GM21515 (cell line): Measurements from ENCODE around the gene TMEM187.

Source experiments
- ATAC-seq: cut with Tn5 transposase; IDR thresholded peaks from one replicate; pipeline ENCODE4 v1.9.1; 2021; ENCODE audit not compliant: unreplicated experiment

TMEM187 gene

DNA sequence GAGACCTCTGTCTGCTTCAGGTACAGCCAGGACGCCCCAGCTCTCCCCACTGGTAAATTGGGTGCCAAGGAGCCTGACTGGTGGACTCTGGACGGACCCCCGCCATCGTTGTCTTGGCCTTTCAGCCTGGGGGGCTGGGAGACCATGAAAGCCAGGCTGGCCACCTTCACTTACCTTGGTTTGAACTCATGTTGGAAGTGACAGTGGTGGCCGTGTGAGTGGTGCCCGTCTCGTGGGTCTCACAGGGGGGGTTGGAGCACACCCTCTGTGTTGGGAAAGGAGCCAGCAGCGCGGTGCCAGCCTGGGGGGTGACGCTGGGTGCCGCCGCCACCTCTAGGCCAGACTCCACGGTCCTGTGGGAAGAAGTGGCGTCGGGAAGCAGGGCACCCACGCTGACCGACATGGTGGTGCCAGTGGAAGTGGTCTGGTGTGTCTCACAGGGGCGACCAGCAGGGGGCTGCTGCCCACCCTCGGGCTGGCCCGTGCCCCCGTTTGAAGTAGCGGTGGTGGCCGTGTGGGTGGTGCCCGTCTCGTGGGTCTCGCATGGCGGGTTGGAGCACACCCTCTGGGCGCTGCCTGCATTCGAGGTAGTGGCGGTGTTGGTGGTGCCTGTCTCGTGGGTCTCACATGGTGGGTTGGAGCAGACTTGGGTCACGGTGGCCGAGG lies 18.5 kb upstream of the TMEM187 start:
- ATAC-seq, result no peak

GRCh38 chrX:153954558-153955227 lies 17.9 kb upstream of the TMEM187 start:
- no peak for ATAC-seq

GRCh38 chrX:153955228-153955732 lies 17.3 kb upstream of the TMEM187 start:
- ATAC-seq, result no peak

DNA sequence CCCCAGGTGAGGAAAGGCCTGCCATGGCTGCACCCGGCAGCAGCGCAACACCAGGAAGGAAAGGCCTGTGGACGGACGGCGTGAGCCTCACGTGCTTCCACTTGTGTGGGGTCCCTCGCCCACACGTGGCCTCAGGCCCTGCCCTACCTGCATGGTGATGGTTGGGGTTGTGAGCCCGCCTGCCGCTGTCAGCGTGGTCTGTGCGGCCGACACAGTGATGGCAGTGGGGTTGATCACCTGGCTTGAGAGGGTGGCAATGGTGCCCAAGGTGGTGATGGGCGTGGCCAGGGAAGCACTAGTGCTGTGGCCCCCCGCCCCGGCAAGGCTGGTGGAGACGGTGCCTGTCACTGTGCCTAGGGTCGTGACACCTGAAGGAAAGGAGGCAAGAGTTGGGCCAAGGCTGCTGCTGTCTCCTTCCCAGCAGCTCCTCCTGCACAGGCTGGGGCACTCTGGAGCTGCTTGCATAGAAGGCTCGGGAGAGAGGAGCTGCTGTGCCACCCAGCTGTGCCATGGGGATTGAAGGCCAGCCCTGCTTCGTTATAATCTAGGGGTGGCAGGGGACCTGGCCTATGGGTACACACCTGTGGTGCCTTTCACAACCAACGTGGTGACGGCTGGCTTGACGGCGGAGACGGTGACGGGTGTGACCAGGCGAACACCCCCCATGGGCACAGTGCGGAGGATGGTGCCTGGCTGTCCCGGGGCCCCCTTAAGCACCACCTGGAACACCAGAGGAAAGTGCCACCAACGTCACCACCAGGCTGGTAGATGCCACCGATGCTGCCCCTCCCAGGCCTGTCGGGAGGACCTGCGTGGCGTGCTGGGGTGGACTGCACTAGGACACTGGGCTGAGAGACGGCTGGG lies 16.3 kb upstream of the TMEM187 start:
- no peak for ATAC-seq

DNA sequence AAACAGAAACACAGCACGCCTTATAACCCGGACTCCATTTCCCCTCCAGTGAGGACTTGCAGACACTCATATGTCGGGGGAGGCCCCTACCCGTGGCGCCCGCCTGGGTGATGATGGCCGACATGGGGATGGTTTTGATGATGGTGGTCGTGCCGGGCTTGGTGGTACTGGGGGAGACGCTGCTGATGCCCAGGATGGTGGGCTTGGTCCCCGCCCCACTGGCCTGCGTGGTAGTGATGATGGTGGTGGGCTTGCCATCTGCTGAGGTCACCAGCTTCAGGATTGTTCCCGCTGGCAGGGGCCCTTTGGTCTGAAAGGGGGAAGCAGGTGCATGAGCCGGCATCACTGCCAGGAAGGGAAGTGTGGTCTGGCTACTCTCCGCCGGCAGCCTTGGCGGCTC lies 15.3 kb upstream of the TMEM187 start:
- ATAC-seq, result no peak

DNA sequence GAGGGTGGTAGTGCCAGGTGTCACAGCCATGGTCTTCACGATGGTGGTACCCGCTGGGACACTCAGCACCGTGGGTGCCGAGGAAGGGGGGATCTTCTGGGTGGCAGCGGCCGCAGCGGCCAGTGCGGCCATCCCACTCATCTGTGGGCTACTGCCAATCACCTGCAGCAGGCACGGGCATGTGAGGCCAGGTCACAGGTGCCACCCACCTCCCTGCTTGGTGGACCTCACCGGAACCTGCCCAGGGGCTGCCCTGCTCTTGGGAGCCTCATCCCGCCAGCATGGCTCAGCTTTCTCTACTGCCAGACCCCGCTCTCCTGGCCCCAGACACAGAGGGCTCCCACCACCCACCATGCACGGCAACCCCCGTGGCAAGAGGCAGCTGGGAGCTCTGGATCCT lies 13.9 kb upstream of the TMEM187 start:
- no peak for ATAC-seq

DNA sequence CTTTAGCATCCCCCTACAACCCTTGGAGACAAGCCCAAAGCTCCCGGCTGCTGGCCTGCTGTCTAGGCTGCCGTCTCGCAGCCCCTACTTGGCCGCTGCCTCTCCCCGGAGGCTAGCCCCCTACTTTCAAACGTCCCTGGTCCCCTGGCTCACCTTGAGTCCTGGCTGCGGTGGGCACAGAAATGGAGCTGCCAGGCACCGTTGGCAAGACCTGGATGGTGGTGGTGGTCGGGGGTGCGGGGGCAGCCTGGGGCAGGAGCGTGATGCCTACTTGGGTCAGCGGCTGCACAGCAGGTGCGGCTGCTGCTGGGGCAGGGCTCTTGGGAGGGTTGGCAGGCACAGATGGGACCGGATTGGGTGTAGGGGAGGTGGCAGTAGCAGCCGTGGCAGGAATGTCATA lies 12.9 kb upstream of the TMEM187 start:
- ATAC-seq, result no peak

DNA sequence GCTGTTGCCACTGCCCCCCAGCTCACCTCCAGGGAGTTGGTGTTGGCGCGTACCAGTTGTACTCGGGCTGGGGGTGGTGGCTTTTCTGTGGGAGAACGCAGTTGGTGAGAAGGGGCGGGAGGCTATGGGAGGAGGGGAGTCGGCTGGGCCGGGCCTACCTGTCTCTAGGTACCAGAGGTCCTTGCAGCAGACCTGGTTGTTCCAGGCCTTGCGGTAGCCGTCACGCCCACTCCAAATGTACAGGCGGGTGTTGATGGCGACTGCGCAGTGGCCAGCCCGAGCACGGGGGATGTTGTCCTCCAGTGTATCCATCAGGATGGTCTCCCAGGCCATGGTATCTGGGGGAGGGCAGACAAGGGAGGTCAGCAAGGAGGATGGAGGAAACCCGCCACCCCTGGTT lies 12.5 kb upstream of the TMEM187 start:
- no peak for ATAC-seq

GRCh38 chrX:153960786-153961185 lies 11.8 kb upstream of the TMEM187 start:
- ATAC-seq, result no peak

DNA sequence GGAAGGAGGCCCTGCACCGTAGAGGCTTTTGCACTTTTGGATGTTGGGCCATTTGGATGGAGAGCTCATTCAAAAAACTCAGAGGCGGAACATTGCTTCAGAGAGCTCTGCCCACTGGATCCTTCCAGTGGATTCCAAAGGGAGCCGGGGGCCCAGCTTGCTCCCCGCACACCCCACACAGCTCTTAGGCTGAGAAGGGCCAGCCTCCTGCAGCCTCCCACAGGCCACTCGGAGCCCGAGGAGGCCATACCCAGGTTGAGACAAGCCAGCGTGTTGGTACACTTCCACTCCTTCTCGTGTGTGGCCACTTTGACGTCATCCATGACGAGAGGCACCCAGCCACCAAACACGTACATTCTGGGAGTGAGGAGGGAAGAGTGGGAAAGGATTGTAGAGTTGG lies 11.3 kb upstream of the TMEM187 start:
- no peak for ATAC-seq

- ATAC-seq, result no peak
Measured at GRCh38 chrX:153963546-153963945, 9.0 kb upstream of the TMEM187 start.

GRCh38 chrX:153964105-153964504 lies 8.4 kb upstream of the TMEM187 start:
- no peak for ATAC-seq

DNA sequence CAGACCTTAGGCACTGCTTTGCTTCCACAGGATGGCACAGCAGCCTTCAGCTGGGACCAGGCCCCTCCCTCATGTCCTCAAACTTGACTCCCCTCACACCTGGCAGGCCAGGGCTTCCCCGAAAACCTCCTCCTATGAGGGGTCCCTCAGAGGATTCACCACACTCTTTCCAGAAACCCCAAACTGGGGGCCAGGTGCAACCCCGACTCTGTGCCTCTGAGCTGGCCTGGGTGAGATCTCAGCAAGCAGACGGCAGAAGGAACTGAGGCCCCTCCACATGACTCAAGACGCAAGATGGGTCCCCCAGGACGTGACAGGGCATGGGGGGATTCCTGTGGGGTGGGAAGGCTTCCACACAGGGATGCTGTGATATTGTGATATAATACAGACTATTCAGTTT lies 7.1 kb upstream of the TMEM187 start:
- ATAC-seq, result no peak

GRCh38 chrX:153966283-153966688 lies 6.3 kb upstream of the TMEM187 start:
- ATAC-seq, result no peak

DNA sequence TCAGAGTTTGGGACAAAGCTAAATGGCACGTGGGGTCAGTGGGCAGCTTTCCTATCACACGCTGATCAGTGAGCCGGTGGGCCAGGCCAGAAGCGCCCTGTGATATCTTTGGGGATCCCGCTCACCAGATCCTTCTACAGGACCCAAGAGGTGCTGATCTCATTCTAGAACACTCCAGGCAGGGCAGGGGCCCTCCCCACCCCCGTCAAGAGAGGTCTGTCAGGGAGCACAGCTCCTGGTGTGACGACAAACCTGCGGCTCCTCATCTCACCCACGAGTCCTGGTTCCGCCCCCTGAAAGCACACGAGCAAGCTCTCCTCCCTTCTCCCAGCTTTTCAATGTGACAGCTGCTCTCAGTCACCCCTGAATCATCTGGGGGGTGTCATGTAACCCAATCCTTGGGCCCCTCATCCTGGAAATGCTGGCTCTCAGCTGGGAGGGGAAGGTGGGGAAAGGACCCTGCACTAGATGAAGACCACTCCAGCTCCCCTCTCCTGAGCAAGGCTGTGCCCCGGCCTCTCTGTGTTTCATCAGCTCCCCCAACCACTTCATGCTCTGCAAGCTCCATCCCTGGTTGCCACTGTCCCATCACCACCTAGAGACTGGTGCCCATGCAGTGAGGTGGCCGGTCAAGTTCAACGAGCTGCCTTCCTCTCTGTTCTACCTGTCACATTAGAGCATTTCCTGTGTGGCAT lies 5.6 kb upstream of the TMEM187 start:
- ATAC-seq, result no peak

- ATAC-seq, result no peak
Measured at GRCh38 chrX:153967536-153968224, 4.9 kb upstream of the TMEM187 start.

- no peak for ATAC-seq
Measured at GRCh38 chrX:153968255-153968654, 4.3 kb upstream of the TMEM187 start.

GRCh38 chrX:153968754-153969124 lies 3.8 kb upstream of the TMEM187 start:
- ATAC-seq, result no peak

DNA sequence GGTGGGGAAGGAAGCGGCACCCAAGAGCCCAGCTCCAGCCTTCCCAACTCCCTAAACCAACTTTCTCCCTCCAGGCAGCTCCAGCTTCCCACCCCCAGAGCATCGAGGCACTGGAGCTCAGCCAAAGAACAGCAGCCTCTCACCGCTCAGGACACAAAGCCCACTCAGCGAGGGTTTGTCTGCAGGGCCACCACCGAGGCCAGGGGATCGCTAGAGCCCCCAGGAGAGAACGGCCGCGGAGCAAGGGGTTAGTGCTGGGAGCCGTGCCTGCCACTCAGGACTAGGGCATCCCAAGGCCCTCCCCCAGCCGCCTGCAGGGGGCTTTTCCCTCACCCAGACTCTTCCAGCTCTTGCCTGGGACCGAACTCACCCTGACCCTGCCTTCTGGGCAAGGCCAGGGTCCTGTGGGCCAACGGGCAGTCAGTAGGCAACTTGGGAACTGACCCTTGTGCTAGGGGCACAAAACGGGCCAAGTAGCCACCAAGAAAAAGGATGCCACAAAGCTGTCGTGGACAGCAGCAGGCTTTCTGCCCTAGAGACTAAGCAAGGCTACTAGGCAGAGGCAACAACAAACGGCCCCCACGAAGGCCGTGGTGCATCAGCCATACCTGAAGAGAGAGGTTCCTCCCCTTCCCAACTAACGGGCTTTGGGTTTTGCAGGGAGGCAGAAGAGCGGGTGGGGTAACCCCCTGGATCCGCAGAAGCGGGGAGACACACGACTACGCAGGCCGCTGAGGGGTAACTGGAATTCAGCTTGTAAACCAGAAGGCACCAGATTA lies 3.2 kb upstream of the TMEM187 start:
- ATAC-seq, result no peak

GRCh38 chrX:153969904-153970356 lies 2.6 kb upstream of the TMEM187 start:
- ATAC-seq, result no peak
